ENCODE data around the gene CDC6.

CDC6 gene

GRCh38 chr17:40266882-40267281, 20.8 kb upstream of the CDC6 start:
- no peak for DNase-seq (ENCODE audit: low read depth in 2 of 2)
- TF ChIP-seq CTCF (IDR thresholded peaks at IDR 0.05; ENCODE audit: low read depth, low read length) = no peak
- H3K4me3 ChIP-seq (replicated peaks in 1 of 2; ENCODE audit: low read depth in 2 of 2, low read length in 2 of 2) = no peak overlapping the region

- no peak for DNase-seq (ENCODE audit: low read depth in 2 of 2)
- TF ChIP-seq CTCF (IDR thresholded peaks at IDR 0.05; ENCODE audit: low read depth, low read length) = no peak
- H3K4me3 ChIP-seq (replicated peaks in 1 of 2; ENCODE audit: low read depth in 2 of 2, low read length in 2 of 2) = no peak overlapping the region
Measured at GRCh38 chr17:40268141-40268712, 19.5 kb upstream of the CDC6 start.

GRCh38 chr17:40278414-40278813, 9.3 kb upstream of the CDC6 start:
- DNase-seq (ENCODE audit: low read depth in 2 of 2) = no peak
- H3K4me3 ChIP-seq (replicated peaks in 1 of 2; ENCODE audit: low read depth in 2 of 2, low read length in 2 of 2) = no peak overlapping the region
- TF ChIP-seq CTCF (IDR thresholded peaks at IDR 0.05; ENCODE audit: low read depth, low read length) = no peak

GRCh38 chr17:40279402-40279801, 8.3 kb upstream of the CDC6 start:
- no peak for DNase-seq (ENCODE audit: low read depth in 2 of 2)
- TF ChIP-seq CTCF (IDR thresholded peaks at IDR 0.05; ENCODE audit: low read depth, low read length) = no peak
- no peak overlapping the region for H3K4me3 ChIP-seq (replicated peaks in 1 of 2; ENCODE audit: low read depth in 2 of 2, low read length in 2 of 2)

- TF ChIP-seq CTCF (IDR thresholded peaks at IDR 0.05; ENCODE audit: low read depth, low read length) = no peak
- no peak overlapping the region for H3K4me3 ChIP-seq (replicated peaks in 1 of 2; ENCODE audit: low read depth in 2 of 2, low read length in 2 of 2)
- no peak for DNase-seq (ENCODE audit: low read depth in 2 of 2)
Measured at GRCh38 chr17:40281663-40282062, 6.0 kb upstream of the CDC6 start.

- H3K4me3 ChIP-seq (replicated peaks in 1 of 2; ENCODE audit: low read depth in 2 of 2, low read length in 2 of 2) = peak overlapping the region in 1 of 2 donors; percentile 14
- TF ChIP-seq CTCF (IDR thresholded peaks at IDR 0.05; ENCODE audit: low read depth, low read length) = no peak
- peak; percentile 72 to 89 for DNase-seq (ENCODE audit: low read depth in 2 of 2)
Measured at GRCh38 chr17:40283662-40284061, 4.0 kb upstream of the CDC6 start.

Data from cardiac fibroblast (primary cell).